T-helper 1 cell treated with Interleukin-12 subunit alpha and Interleukin-12 subunit beta and Interleukin-4 antibody, amounts not matched to agents 30 ng/mL and 1 ng/mL, for 36 hours (primary cell): ENCODE results near the gene PIP5KL1. TPM values are rescaled to one million over a fixed set of nuclear protein-coding genes. Genes with fewer than 3 reads are reported as not detected.

Experiments
- intact Hi-C: fragments of 100-400 bp; cut with micrococcal nuclease; formaldehyde crosslinking; loops from one replicate; pipeline ENCODE4 v1.15.1; 2024
- total RNA-seq: library from RNA; stranded (reverse); gene quantifications from 2 replicates; pipeline ENCODE4 v1.2.3, GENCODE V29; 2022

Gene PIP5KL1
- total RNA-seq, 1 donor from 2014 or later, result 1.8 TPM

- intact Hi-C loops, result no loop called here
Measured at GRCh38 chr9:127935765-127936221, 5.2 kb upstream of the PIP5KL1 start.

DNA sequence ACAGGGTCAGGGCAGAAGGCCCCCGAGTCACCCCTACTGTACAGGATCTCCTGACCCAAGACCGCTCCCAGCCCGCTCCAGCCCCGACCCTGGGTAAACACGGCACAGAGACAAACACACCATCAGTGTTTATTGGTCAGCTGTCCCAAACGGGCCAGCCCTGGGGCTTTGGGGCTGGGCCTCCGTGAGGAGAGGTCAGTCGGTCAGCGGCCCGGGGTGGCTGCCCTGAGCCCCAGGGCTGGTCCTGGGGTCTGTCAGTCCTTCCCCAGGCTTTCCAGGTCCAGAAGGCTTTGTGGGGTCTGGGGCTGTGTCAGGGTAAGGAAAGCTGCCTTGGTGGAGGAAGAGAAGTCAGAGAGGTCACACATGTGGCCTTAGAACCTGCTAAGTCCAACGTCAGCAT lies 4.4 kb upstream of the PIP5KL1 start:
- intact Hi-C loops, result loop anchor here (5.0 kb wide), 1 partner anchor 323 kb away; the partner anchor contains the start of gene STXBP1

- intact Hi-C loops, result loop anchor here (5.0 kb wide), 1 partner anchor 322 kb away; the partner anchor contains the start of gene STXBP1
Measured at GRCh38 chr9:127934248-127934647, 3.7 kb upstream of the PIP5KL1 start.

DNA sequence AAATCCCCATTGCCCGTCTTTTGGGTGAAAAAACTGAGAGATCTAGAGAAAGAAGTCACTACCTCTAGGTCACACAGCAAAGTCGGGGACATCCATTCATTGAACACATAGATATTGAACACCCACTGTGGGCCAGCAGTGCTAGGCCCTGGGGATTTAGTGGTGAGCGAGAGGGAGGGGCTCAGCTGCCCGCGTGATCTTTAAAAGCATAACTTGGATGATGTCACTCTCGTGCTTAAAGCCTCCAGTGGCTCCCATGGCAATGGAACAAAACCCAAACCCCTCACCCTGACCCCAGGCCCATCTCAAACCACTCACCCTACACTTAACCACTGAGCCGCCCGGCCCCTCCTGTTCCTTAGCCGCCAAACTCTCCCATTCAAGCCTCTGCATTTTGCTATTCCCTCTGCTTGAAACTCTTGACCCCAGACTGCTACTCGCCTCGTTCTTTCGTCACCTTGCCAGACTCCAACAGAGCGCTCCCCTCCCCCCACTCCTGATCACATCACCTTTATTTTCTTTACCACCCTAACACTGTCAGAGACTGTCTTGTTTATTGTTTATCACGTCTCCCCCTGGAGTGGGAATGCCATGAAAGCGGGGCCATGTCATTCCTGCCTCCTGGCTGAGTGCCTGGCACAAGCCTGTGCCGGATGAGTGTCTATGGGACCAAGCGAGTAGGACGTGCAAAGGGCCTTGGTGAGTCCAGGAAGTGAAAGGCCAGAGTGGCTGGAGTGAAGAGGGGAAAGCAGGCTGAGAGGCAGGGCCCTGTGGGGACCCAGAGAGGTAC lies 710 bp upstream of the PIP5KL1 start:
- intact Hi-C loops, result loop anchor here (2.0 to 5.0 kb wide), 2 partner anchors 26 to 319 kb away; partner anchors contain the start of gene STXBP1

DNA sequence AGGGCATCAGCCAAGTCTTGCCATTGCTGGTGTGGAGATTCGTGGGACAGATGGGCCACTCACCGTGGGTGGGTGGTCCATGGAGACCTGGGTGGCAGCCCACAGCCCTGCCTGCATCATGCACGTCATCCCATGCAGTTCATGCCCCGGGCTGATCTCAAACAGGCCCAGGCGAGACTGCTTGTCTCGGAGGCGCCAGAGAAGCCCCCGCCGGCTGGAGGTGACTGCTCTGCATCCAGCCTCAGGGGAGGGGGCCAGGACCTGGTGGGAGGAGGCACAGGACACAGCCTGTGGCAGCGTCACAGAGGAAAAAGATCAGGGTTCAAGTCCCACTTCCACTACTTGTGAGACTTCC lies 975 bp downstream of the PIP5KL1 start:
- intact Hi-C loops, result no loop called here

GRCh38 chr9:127928676-127929624 lies 1.6 kb downstream of the PIP5KL1 start:
- intact Hi-C loops, result no loop called here

DNA sequence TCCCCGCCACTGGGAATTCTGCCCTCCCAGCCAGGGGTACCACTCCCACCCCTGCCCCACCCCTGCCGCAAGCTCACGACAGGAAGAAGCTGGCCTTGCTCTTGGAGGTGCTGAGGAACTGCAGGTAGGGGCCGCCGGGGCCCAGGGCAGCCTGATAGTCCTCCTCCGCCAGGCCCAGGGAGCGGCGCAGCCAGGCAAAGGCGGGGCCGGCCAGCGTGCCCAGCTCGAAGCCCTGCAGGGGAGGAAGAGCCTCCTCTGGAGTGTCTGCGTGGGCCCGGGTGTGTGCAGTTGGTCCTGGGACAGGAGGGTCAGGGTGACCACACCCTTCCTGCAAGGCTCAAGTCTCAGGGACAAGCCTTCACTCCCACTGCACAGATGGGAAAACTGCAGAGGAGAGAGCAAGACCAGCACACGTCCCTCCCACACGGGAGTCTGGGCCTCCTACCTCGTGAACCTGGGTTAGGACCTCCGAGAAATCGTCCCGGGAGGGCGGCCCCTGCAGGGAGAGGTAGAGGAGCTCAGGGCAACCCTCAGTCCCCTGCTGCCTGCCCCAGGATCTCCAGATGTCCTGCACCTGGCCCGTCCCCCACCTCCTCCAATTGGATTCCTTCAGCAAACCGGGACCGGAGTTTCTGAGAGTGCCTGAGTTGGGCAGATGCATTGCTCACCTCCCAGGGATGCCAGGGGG lies 2.4 kb downstream of the PIP5KL1 start:
- intact Hi-C loops, result loop anchor here (1.0 kb wide), 2 partner anchors 9 to 11 kb away; partner anchors contain the start of genes DPM2 and ST6GALNAC4

DNA sequence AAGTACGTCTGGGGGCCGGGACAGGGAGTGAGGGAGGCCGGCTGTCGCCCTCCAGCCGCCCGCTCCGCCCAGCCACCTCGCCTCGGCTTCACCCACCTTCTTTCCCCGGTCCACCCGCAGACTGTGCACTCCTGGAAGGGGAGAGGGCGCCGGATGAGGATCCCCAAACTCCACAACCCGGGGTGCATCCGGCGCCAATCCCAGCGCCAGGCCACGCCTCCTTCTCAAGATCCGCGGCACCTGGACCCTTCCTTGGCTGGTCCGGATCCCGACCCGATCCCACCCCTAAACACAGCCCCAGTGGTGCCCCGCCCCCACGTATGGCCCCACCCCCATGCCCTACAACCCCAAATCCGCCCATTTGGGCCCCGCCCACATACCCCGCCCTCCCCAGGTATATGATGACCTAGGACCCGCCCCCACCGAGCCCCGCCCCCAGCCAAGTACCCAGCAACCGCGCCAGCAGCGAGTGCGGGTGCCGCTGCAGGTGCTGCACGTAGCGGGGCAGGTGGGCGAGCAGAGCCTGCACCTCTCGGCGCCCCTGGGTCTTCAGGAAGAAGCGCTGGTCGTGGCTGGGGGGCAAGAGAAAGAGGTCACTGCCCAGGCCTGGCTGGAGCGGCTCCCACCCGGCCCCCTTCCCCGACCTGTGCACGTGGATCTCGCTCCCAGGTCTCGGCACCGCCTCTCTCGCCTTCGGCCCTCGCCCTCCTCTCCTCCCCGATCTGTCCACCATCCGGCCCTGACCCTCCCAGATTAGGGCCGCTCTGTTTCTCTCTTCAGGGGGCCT lies 3.2 kb downstream of the PIP5KL1 start:
- intact Hi-C loops, result loop anchor here (1.0 kb wide), 2 partner anchors 10 kb away; partner anchors contain the start of genes DPM2 and ST6GALNAC4

GRCh38 chr9:127926906-127927200 lies 3.7 kb downstream of the PIP5KL1 start:
- intact Hi-C loops, result loop anchor here (1.0 kb wide), 2 partner anchors 10 kb away; partner anchors contain the start of genes DPM2 and ST6GALNAC4

GRCh38 chr9:127925959-127926905 lies 4.3 kb downstream of the PIP5KL1 start:
- intact Hi-C loops, result no loop called here

DNA sequence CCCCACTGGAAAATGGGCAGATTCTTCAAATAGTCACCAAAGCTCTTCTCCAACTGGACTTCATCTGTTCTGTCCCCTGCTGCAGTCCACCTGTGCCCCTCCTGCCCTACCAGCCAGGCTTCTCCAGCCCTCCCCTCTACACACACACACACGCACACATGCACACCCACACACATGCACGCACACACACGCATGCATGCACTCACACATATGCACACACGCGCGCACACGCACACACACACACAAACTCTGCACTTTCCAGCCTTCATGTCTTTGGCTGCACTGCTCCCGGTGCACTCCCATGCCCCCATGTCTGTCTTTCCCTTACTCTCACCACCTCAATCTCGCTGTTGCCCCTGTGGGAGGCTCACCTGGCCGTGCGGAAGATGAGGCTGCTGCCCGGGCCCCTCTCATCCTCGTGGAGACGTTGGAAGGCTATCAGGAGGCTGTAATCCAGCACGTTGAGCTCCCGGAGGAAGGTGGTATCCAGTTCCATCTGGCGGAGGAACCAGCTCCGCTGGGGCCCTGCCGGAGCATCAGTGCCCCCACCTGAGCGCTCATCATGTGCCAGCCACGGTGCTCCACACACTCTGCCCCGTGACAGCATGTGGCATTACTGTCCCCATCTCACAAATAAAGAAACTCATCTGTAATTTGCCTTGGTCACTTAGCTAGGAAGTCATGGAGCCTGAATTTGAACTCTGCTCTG lies 5.7 kb downstream of the PIP5KL1 start:
- intact Hi-C loops, result no loop called here

- intact Hi-C loops, result no loop called here
Measured at GRCh38 chr9:127923771-127924170, 6.8 kb downstream of the PIP5KL1 start.

DNA sequence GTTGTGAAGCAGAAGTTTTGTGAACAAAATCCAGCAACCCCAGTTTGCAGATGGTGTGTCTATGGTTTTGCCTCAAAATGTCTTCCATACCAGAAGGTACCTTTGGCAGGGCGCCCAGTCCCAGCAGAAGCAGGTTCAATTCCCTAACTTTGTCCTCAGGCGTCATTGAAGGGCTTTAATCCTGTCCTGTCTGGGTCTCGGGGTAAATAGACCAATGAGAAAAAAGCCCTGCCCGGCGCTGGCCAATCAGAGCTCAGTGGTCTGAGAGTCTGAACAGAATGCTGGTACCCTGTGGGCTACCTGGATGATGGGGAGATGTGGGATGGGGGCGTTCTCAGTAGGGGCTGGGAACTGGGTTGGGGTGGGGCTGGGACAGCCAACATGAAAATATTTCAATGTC lies 7.5 kb downstream of the PIP5KL1 start:
- intact Hi-C loops, result no loop called here

DNA sequence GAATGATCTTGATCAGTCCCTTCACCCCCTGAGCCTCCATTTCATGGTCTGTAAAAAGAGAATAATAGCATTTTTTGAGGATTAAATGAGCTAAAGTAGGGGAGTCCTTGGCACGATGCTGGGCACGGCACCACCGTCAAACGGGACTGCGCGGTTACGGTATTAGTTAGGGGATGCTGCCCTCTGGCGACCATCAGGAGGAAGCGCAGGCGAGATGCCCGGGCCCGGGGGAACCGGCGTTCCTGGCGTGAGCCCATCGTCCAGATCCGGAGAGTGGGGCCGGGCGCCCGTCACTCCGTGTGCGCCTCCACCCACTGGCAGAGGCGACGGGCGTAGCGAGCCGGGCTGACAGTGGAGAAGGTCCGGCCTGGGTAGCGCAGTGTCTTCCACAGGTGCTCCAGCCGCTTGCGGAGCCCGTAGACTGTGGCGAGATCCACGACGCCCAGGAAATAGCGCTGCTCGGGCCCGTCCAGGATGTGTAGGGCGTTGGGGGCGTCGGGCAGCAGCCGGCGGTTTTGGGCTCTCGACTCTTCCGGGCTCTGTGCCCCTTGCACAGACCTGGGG lies 8.9 kb downstream of the PIP5KL1 start:
- intact Hi-C loops, result loop anchor here (1.0 kb wide), 7 partner anchors 51 to 707 kb away; partner anchors contain the start of genes CDK9, FPGS and TOR2A

DNA sequence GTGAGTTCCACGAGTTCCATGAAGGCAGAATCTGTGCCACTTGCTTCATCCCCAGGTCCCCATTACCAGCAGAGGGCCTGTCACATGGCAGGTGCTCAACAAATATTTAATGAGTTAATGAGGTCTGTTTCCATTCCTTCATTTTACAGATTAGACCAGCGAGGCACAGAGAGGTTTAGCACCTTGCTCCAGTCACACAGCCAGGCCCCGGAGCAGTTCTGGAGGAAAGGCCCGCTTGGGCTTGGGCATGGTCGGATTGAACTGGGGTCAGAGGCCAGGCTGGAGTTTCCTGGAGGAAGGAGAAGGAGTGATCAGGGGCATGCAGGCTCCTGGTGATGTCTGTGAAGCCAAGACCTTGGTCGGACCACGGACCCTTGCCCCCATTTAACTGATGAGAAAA lies 9.8 kb downstream of the PIP5KL1 start:
- intact Hi-C loops, result loop anchor here (1.0 kb wide), 7 partner anchors 50 to 706 kb away; partner anchors contain the start of genes CDK9, FPGS and TOR2A

DNA sequence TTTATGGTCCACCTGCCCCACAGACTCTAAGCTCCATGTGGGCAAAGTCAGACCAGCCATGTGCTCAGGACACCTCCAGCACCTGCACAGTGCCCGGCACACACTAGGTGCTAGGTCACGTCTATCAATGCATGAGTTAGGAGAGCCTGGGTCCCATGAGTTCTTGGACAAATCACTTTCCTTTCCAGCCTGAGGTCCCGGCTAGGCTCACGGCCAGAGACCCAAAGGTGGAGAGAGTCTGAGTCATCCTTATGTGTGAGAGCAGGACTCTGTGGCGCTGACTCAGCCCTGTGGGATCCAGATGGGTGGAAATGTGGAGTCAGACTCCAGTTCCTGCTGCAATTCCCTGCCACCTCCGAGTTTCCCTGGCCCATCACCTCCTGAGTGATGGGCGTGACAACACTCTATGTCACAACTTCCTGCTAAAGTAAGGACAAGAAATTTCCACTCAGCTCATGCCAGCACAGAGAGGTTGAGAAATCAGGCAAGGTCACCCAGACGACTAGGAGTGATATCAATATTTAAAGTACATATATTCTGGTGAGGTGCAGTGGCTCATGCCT lies 11.2 kb downstream of the PIP5KL1 start:
- intact Hi-C loops, result loop anchor here (5.0 to 10.0 kb wide), 2 partner anchors 37 to 335 kb away; no protein-coding TSS in a partner anchor
